ENCODE results near the gene FYCO1. TPM values are rescaled to one million over a fixed set of nuclear protein-coding genes. Genes with fewer than 3 reads are reported as not detected.

The FYCO1 gene
- polyA plus RNA-seq, 2 of the 4 experiments (the other 2 are of a cell fraction) = 3.7 to 4.4 TPM

DNA sequence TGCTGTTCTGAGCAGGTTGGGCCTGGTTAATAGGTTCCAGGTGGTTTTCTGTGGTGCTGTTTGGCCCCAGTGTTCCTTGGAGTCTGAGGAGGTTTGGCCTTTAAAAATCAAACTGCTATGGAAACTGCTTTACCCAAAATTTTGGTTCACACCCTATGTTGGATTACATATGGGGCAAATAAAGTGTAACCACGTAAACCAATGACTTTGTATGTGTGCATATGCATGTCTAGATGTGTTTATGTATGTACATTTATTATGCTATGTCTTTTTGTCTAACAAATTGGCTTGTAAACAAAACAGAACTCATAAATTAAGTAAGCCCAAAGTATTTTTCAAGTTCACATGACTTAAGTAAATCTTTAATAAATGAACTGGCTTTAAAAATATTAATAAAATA lies 40.6 kb upstream of the FYCO1 start:
- ATAC-seq = no peak
- ChIA-PET CTCF (no interaction called here), POLR2A (no interaction called here)
- Histone ChIP-seq H3K9me3 (no peaks in the 10 kb centered on the region), H3K27ac (no peak overlapping the region), H3K4me2 (no peak overlapping the region), H3K4me1 (no peaks in the 10 kb centered on the region), H3K4me3 (no peak overlapping the region)
- FAIRE-seq = no peak
- no peak for DNase-seq (ENCODE audit: low read depth in 1 of 2, low spot score in 1 of 2)
- TF ChIP-seq RNF2 (IDR thresholded peaks at IDR 0.05; ENCODE audit: borderline replicate concordance, low read depth) (no peak), EP300 (IDR thresholded peaks at IDR 0.05) (no peak), SMC3 (IDR thresholded peaks at IDR 0.05) (no peak), NPAS2 (CRISPR knock-in tag; IDR thresholded peaks at IDR 0.05; ENCODE audit: borderline replicate concordance) (no peak), CEBPB (IDR thresholded peaks at IDR 0.05) (no peak), NFE2L2 (conservative IDR thresholded peaks at IDR 0.05; ENCODE audit: low read length) (no peak), NR3C1 (IDR thresholded peaks at IDR 0.05) (no peak), ZSCAN20 (CRISPR knock-in tag; IDR thresholded peaks at IDR 0.05) (no peak), POLR2AphosphoS2 (conservative IDR thresholded peaks at IDR 0.05; ENCODE audit: low read length) (no peak), FOSB (CRISPR knock-in tag; IDR thresholded peaks at IDR 0.05) (no peak), ESRRA (IDR thresholded peaks at IDR 0.05; ENCODE audit: borderline replicate concordance, low read length) (no peak), CHD2 (IDR thresholded peaks at IDR 0.05; ENCODE audit: low read length, partially characterized antibody) (no peak), ZC3H11A (IDR thresholded peaks at IDR 0.05) (no peak), FOSL2 (IDR thresholded peaks at IDR 0.05) (no peak), FOSL2 (CRISPR knock-in tag; IDR thresholded peaks at IDR 0.05) (no peak), KDM1A (IDR thresholded peaks at IDR 0.05; ENCODE audit: low read depth) (no peak)
- TF ChIP-seq, protein P1, sequence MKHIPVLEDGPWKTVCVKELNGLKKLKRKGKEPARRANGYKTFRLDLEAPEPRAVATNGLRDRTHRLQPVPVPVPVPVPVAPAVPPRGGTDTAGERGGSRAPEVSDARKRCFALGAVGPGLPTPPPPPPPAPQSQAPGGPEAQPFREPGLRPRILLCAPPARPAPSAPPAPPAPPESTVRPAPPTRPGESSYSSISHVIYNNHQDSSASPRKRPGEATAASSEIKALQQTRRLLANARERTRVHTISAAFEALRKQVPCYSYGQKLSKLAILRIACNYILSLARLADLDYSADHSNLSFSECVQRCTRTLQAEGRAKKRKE (CRISPR knock-in tag; IDR thresholded peaks at IDR 0.05; ENCODE audit: low read depth) = no peak
- TF ChIP-seq, protein P2, sequence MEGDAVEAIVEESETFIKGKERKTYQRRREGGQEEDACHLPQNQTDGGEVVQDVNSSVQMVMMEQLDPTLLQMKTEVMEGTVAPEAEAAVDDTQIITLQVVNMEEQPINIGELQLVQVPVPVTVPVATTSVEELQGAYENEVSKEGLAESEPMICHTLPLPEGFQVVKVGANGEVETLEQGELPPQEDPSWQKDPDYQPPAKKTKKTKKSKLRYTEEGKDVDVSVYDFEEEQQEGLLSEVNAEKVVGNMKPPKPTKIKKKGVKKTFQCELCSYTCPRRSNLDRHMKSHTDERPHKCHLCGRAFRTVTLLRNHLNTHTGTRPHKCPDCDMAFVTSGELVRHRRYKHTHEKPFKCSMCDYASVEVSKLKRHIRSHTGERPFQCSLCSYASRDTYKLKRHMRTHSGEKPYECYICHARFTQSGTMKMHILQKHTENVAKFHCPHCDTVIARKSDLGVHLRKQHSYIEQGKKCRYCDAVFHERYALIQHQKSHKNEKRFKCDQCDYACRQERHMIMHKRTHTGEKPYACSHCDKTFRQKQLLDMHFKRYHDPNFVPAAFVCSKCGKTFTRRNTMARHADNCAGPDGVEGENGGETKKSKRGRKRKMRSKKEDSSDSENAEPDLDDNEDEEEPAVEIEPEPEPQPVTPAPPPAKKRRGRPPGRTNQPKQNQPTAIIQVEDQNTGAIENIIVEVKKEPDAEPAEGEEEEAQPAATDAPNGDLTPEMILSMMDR (IDR thresholded peaks at IDR 0.05) = no peak
- TF ChIP-seq, protein P3, sequence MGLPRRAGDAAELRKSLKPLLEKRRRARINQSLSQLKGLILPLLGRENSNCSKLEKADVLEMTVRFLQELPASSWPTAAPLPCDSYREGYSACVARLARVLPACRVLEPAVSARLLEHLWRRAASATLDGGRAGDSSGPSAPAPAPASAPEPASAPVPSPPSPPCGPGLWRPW (IDR thresholded peaks at IDR 0.05) = no peak
- TF ChIP-seq, protein P4, sequence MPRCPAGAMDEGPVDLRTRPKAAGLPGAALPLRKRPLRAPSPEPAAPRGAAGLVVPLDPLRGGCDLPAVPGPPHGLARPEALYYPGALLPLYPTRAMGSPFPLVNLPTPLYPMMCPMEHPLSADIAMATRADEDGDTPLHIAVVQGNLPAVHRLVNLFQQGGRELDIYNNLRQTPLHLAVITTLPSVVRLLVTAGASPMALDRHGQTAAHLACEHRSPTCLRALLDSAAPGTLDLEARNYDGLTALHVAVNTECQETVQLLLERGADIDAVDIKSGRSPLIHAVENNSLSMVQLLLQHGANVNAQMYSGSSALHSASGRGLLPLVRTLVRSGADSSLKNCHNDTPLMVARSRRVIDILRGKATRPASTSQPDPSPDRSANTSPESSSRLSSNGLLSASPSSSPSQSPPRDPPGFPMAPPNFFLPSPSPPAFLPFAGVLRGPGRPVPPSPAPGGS (IDR thresholded peaks at IDR 0.05) = no peak
- TF ChIP-seq, protein P5, sequence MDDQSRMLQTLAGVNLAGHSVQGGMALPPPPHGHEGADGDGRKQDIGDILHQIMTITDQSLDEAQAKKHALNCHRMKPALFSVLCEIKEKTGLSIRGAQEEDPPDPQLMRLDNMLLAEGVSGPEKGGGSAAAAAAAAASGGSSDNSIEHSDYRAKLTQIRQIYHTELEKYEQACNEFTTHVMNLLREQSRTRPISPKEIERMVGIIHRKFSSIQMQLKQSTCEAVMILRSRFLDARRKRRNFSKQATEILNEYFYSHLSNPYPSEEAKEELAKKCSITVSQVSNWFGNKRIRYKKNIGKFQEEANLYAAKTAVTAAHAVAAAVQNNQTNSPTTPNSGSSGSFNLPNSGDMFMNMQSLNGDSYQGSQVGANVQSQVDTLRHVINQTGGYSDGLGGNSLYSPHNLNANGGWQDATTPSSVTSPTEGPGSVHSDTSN (IDR thresholded peaks at IDR 0.05) = no peak
- WGBS (ENCODE audit: missing lambda C conversion rate) = 7% methylated on average over 1 of the region's 1 CpG

DNA sequence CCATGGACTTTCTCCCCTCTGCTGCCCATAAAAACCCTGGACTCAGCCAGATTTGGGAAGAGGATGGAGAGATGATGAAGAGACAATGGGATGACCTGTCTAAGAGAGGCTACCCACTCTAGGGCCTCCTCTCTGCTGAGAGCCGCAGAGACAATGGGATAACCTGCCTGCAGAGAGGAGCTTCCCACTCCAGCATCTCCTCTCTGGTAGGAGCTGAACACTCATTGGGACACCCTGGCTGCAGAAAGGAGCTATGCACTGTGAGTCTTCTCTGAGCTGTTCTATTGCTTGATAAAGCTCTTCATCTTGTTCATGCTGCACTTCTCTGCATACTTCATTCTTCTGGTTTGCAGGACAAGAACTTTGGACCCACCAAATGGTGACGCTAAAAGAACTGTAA lies 36.1 kb upstream of the FYCO1 start:
- WGBS (ENCODE audit: missing lambda C conversion rate) = 69% methylated on average over 2 of the region's 2 CpGs
- Histone ChIP-seq H3K27ac (no peak overlapping the region), H3K4me2 (no peak overlapping the region), H3K4me3 (no peak overlapping the region), H3K9me3 (no peaks in the 10 kb centered on the region; the same call in 2 of the 3 replicates), H3K4me1 (no peaks in the 10 kb centered on the region)
- POLR2A ChIA-PET = no interaction called here
- DNase-seq (ENCODE audit: low read depth in 1 of 2, low spot score in 1 of 2) = no peak
- TF ChIP-seq NR3C1 (IDR thresholded peaks at IDR 0.05) (no peak), NFE2L2 (conservative IDR thresholded peaks at IDR 0.05; ENCODE audit: low read length) (no peak)
- TF ChIP-seq, protein P6, sequence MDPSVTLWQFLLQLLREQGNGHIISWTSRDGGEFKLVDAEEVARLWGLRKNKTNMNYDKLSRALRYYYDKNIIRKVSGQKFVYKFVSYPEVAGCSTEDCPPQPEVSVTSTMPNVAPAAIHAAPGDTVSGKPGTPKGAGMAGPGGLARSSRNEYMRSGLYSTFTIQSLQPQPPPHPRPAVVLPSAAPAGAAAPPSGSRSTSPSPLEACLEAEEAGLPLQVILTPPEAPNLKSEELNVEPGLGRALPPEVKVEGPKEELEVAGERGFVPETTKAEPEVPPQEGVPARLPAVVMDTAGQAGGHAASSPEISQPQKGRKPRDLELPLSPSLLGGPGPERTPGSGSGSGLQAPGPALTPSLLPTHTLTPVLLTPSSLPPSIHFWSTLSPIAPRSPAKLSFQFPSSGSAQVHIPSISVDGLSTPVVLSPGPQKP (IDR thresholded peaks at IDR 0.05; ENCODE audit: low read depth, low read length) = no peak
- no peak for FAIRE-seq
- ATAC-seq = no peak
- CTCF ChIA-PET = no interaction called here

Data from A549 (cell line).